ENCODE data around the gene CBFA2T3. TPM values are rescaled to one million over a fixed set of nuclear protein-coding genes. Genes with fewer than 3 reads are reported as not detected.

CBFA2T3 gene
- total and polyA plus RNA-seq, 8 donors = 3.8 to 10.4 (median 5.4) TPM

DNA sequence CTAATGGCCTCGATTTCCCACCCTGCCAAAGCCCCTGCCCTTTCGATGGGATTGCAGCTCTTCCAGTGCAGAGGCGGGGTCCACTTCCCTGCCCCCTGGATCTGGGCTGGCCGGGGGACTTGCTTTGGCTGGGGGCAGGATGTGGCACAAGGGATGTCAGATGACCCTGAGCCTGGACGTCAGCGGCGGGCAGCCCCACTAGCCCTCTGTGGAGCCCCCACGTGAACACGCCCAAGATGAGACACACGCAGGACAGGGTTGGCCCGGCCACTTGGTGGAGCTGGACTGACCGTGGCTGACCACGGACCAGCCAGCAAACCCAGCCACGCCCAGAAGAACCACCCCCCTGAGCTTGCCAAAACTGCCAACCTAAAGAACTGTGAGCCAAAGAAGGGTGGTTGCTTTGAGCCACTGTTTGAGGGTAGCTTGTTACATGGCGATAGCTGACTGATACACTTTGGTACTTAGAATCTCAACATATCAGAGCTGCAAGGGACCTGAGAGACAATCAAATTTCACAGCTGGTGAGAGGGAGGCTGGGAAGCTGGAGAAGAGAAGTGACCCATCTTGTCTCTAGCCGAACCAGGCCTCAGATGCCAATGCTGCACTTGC lies 63.9 kb downstream of the CBFA2T3 start:
- no peaks in the 10 kb centered on the region for H3K36me3 ChIP-seq
- H3K27me3 ChIP-seq = peaks cover 0 to 14% of the 10 kb centered on the region in 2 donors
- H3K9me3 ChIP-seq = no peaks in the 10 kb centered on the region
- TF ChIP-seq, protein P1, sequence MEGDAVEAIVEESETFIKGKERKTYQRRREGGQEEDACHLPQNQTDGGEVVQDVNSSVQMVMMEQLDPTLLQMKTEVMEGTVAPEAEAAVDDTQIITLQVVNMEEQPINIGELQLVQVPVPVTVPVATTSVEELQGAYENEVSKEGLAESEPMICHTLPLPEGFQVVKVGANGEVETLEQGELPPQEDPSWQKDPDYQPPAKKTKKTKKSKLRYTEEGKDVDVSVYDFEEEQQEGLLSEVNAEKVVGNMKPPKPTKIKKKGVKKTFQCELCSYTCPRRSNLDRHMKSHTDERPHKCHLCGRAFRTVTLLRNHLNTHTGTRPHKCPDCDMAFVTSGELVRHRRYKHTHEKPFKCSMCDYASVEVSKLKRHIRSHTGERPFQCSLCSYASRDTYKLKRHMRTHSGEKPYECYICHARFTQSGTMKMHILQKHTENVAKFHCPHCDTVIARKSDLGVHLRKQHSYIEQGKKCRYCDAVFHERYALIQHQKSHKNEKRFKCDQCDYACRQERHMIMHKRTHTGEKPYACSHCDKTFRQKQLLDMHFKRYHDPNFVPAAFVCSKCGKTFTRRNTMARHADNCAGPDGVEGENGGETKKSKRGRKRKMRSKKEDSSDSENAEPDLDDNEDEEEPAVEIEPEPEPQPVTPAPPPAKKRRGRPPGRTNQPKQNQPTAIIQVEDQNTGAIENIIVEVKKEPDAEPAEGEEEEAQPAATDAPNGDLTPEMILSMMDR (IDR thresholded peaks at IDR 0.05) = no peak
- no peak for DNase-seq
- ATAC-seq = no peak
- no peak overlapping the region for H3K27ac ChIP-seq
- H3K4me1 ChIP-seq = peaks cover 0 to 4% of the 10 kb centered on the region in 2 donors
- intact Hi-C loops (cut with DNase I) = no loop called here
- no peak overlapping the region for H3K4me3 ChIP-seq

DNA sequence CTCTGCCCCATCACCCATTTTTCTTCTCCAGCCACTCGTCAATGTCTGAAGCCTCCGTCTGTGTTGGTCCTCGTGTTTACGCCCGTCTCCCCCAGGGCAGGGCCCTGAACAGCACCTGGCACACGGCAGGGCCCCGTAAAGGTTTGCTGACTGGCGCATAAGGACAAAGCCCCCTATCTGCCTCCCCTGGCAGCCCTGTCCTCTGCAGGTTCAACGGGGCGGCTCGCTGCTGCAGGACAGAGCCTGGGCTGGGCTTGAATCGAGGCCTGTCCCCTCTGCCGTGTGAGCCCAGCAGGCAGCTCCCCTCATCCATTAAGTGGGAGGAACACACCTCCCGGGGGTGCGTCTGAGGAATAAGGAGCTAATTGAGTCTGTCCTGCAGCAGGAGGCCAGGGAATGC lies 64.5 kb downstream of the CBFA2T3 start:
- ATAC-seq = no peak
- no peaks in the 10 kb centered on the region for H3K36me3 ChIP-seq
- peaks cover 0 to 4% of the 10 kb centered on the region in 2 donors for H3K4me1 ChIP-seq
- no peak for DNase-seq
- peaks cover 0 to 14% of the 10 kb centered on the region in 2 donors for H3K27me3 ChIP-seq
- TF ChIP-seq, protein P1 (IDR thresholded peaks at IDR 0.05) = no peak
- H3K9me3 ChIP-seq = no peaks in the 10 kb centered on the region
- no peak overlapping the region for H3K4me3 ChIP-seq
- intact Hi-C loops (cut with DNase I) = no loop called here
- no peak overlapping the region for H3K27ac ChIP-seq

DNA sequence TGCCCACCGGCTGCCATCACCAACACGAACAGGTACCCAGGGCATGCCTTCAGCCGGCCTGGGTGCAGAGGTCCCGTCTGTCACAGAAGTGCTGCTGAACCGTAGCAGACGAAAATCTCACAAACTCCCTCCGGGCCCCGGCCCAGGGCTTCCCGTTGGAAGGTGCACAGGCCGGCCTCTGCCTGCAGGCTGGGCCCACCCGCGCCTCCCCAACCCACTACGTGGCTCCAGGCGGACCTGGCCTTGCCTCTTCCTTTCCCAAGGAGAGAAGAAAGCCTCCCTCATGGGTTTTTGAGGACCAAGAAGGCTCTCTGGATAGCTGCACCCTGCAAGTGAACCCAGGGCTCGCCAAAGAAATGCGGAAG lies 65.1 kb downstream of the CBFA2T3 start:
- peaks cover 0 to 14% of the 10 kb centered on the region in 2 donors for H3K27me3 ChIP-seq
- H3K4me1 ChIP-seq = peaks cover 0 to 4% of the 10 kb centered on the region in 2 donors
- no peaks in the 10 kb centered on the region for H3K9me3 ChIP-seq
- ATAC-seq (no peak), DNase-seq (no peak)
- no peak overlapping the region for H3K27ac ChIP-seq
- TF ChIP-seq, protein P1 (IDR thresholded peaks at IDR 0.05) = no peak
- intact Hi-C loops (cut with DNase I) = no loop called here
- H3K4me3 ChIP-seq = no peak overlapping the region
- H3K36me3 ChIP-seq = no peaks in the 10 kb centered on the region

- intact Hi-C loops (cut with DNase I) = no loop called here
- no peak overlapping the region for H3K27ac ChIP-seq
- H3K9me3 ChIP-seq = no peaks in the 10 kb centered on the region
- TF ChIP-seq, protein P1 (IDR thresholded peaks at IDR 0.05) = no peak
- peak in 1 of 4 donors; percentile 39 for DNase-seq
- H3K4me1 ChIP-seq = peaks cover 0 to 4% of the 10 kb centered on the region in 2 donors
- no peaks in the 10 kb centered on the region for H3K36me3 ChIP-seq
- H3K4me3 ChIP-seq = no peak overlapping the region
- H3K27me3 ChIP-seq = peaks cover 0 to 14% of the 10 kb centered on the region in 2 donors
- ATAC-seq = no peak
These were observed 65.7 kb downstream of the CBFA2T3 start for GRCh38 chr16:88911136-88911945.
